Measurements from ENCODE around the gene PTPRU. TPM values are rescaled to one million over a fixed set of nuclear protein-coding genes. Genes with fewer than 3 reads are reported as not detected.

The PTPRU gene
- total RNA-seq, 1 donor from 2014 or later, result 0.16 TPM

DNA sequence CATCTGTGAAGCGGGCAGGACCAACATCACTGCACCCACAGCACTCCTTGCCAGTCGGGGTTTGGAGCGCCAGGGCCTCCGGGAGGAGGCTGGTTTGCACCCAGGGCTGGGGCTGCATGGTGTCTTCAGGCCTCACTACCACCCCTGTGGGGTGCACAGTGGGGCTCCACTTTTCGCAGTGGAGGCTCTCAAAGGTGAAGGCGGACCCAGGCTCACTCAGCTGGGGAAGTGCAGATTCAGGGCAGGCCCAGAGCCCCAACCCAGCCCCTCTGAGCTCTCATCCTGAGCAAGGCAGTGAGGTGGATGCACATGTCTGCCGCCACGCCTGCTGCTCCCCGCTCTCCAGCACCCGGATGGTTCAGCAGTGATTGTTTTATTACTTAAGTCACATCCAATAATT, 125.8 kb downstream of the PTPRU start:
- intact Hi-C loops (cut with micrococcal nuclease), result no loop called here

DNA sequence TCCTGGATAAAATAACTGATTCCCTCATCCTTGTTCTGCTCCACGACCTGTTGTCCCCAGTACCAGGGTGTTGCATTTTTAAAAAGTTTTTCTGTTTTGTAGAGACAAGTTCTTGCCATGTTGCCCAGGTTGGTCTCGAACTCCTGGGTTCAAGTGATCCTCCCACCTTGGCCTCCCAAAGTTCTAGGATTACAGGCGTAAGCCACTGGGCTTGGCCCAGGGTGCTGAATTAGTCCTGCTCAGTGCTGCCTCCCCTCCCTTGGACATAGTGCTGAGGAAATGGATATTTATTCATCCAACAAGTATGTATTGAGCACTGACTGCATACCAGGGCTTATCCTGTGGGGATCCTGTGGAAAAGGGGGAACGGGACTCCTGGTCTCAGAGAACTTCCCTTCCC, 126.4 kb downstream of the PTPRU start:
- intact Hi-C loops (cut with micrococcal nuclease), result no loop called here

DNA sequence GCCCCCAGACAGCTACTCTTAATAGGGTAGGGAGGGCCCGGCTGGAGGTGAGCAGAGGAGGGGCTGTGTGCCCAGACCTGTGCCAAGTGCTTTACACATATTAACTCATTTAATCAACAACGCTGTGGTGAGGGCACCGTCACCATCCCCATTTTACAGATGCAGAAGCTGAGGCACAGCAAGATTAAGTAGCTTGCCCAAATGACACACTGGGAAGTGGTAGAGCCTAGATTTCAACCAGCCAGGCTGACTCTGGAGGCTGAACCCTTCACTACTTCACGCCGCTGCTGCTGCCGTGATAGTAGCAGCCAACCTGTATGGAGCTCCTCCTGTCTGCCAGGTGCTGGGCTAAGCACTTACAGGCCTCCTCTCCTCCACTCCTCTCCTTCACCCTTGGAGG, 127.2 kb downstream of the PTPRU start:
- intact Hi-C loops (cut with micrococcal nuclease), result no loop called here

DNA sequence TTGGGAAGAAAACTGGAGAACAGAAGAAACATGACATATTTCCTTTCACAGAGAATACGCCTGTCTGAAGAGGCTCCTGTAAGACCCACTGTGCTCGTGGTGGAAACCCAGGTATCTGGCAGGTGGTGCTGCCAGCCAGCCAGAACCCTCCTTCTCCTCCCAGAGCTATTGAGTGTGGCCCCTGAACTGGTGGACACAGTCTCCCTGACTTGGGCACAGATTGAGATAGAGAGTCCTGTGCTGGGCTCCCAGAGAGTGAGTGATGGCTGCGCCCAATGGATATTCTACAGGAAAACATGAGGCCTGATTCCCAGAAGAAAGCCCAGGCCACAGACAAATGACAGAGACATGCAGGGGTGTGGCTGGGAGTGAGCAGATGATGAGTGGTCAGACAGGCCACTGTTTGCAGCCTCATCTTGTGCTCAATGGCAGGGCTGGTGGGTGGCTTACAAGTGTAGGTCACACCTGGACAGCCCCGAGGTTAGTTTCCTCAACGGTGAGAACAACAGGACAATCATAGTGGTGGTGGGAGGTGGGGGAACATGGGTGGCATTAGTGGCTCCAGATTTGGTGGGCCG, 127.9 kb downstream of the PTPRU start:
- intact Hi-C loops (cut with micrococcal nuclease), result no loop called here

DNA sequence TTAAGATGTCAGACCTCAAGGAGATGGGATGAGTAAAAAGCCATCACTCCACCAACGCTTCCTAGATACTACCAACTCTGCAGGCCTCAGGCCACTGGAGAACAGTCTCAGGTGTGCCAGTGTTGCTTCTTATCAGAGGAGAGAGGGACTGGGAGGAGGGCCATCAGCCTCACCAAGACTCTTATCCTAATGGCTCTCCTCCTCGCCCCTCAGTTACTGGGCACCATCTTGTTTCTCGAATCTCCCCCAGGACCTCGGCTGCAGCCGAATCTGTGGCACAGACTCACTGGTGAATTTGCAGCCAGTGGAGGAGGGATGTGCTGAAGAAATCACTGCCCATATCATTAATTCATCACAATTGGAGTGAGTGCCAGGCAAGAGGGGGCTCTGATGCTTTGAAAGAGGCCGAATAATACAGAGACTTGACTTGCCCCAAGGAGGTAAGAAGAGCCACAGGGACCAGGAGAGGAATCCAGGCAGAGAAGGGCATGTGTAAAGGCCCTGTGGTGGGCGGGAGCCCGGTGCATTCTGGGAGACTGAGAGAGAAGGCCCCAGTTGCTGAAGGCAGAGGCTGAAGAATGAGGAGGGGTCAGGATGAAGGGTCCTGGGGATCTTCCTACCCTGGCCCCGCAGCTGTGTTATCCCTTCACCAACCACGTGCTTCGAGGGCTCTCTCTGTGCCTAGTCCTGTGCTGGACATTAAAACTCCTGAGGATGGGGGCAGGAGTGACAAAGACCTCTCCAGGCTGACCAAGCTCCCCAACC, 129.8 kb downstream of the PTPRU start:
- intact Hi-C loops (cut with micrococcal nuclease), result no loop called here

DNA sequence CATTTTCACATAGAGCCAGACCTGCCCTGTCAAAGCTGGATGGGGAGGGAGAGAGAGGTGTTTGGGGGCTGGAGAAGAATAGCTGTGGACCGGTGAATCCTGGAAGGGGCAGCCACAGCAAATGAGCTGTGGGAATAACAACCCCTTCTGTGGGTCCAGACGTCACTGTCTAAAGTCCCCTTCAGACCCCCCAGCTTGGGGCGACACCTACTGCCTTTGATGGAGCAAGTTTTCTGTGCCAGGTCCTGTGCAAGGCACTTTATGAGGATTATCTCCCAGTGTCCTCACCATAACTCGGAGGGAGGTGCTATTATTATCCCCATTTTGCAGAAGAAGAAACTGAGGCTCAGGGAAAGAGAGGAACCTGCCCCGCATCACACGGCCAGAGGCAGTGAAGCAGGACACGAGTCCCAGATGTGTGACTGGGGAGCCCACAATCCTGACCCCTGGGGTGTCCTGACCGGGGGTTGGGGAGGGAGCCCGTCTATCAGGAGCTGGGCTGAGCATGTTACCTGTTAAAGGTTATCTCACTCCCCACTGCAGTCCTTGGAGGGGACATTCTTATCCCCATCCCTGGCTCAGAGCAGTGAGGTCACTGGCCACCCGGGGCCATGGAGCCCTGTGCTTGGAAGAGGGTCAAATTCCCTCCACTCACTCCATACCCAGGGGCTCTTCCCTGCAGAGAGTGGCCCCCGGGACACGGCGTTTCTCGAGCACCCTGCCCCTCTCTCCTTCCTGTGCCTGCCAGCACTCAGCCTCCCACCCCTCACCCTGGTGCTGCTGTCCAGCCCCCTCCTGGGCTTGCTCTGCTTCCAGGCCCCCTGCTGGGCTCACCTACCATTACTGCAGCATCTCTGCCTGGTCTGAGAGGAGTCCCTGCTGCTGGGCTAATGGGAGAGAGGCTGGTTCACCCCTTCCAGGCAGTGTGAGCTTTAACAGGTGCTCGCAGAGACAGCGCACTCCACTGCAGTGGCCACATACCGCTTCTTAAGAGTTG, 132.9 kb downstream of the PTPRU start:
- intact Hi-C loops (cut with micrococcal nuclease), result no loop called here

DNA sequence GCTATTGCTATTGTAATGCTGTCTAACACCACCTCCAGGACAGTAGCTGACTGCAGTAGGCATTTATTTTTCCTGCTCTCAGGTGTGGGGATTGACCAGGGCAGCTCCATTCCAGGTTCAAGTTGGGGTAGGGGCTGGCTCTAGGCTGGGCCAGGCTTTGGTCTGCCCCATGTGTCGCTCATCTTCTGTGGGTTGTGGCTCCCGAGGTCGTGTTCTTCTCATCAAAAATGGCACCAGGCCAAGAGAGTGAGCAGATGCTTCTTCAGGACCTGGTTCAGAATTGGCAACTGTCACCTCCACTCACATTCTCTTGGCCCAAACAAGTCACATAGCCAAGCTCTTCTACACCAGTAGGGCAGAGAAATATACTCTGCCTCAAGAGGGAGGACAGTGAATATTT, 133.7 kb downstream of the PTPRU start:
- intact Hi-C loops (cut with micrococcal nuclease), result no loop called here

DNA sequence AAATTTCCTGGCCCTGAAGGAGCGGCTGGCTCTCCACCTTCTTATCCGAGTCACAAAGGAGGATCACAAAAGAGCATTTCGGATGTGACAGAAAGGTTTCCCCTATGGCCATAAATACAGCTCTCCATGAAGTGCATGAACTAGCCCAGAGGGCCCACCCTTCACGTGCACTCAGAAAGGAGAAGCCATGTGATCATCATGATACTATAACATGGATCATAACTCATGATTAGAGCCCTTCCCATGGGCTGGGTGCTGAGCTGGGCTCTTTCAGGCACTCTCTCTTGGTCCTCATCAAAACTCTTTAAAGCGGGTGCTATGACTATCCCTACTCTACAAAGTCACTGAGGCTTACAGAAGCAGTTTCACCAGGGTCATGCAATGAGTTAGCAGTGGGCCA, 135.0 kb downstream of the PTPRU start:
- intact Hi-C loops (cut with micrococcal nuclease), result no loop called here

DNA sequence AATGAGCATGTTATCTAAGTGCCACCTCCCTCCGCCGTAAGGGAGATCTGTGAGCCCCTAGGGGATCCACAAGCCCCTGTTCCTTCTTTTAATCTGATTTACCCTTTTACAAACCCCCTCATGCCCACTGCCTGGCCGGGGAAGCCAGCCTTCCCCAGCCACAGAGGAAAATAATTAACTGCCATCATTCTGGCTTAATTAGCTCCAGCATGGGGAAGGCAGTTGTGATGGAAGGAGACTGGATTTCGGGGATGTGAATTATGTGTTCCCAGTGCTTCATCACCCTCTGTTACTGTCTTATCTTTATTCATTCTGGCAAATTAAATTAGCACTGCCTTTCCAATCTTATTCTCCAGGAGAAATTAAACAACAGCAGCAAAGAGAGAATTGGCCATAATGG, 135.8 kb downstream of the PTPRU start:
- intact Hi-C loops (cut with micrococcal nuclease), result no loop called here

Other genes with a start within 250 kb of the PTPRU start
- gene TMEM200B, start 112.6 kb upstream of the PTPRU start, total RNA-seq, result not detected in 2 replicates
- gene SRSF4, start 54.6 kb upstream of the PTPRU start, total RNA-seq, result 125 and 126 TPM in 2 replicates
- 20.2 and 24.7 TPM in 2 replicates for gene MECR, start 5.6 kb upstream of the PTPRU start, total RNA-seq